ENCODE data around the gene PRPSAP1. TPM values are rescaled to one million over a fixed set of nuclear protein-coding genes. Genes with fewer than 3 reads are reported as not detected.

The PRPSAP1 gene
- total RNA-seq, 3 donors from 2014 or later (not counting 1 experiment from before 2014, with no cell fraction given) = 32.9 to 45.2 (median 41.5) TPM

DNA sequence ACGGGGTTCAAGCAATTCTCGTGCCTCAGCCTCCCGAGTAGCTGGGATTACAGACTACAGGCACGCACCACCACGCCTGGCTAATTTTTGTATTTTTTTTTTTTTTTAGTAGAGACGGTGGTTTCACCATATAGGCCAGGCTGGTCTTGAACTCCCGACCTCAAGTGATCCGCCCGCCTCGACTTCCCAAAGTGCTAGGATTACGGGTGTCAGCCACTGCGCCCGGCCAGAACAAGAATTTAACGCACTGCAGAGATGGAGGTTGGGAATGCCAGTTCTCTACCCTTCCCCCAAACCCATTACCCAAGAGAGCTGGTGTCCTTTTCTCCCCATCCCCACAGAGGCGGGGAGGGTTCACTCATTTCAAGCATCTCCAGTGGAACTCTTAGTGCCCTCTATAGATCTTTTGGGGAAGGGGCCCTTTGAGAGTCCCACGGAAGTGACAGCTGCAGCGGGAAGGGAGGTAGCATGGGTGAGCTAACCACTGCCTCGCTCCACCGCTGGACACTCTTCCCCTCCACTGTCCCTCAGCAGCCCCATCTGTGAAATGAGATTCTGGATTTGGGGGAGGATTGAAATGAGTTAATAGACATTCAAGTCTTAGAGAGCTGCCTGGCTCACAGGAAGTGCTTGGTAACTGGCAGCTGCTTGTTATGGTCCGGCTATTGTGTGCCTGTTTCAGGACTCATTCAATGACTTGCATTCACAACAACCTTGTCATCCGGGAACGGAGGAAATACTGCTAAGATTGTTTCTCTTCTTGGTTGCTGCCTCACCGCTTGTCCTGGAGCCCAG lies 92.1 kb downstream of the PRPSAP1 start:
- no peaks in the 10 kb centered on the region for H3K27me3 ChIP-seq (ENCODE audit: control insufficient read depth, insufficient read depth, low read length)
- H3K27ac Mint-ChIP-seq = peak overlapping the region; percentile 99
- no peaks in the 10 kb centered on the region for H3K36me3 ChIP-seq (ENCODE audit: control insufficient read depth, insufficient read depth, low read length)
- 76% methylated on average over 20 of the region's 23 CpGs for WGBS (ENCODE audit: insufficient coverage)
- H3K4me1 ChIP-seq (ENCODE audit: control insufficient read depth, insufficient read depth, low read length) = peaks cover 43% of the 10 kb centered on the region
- ATAC-seq (no peak), DNase-seq (no peak)
- H3K27ac ChIP-seq (ENCODE audit: low read length) = peak overlapping the region; percentile 75
- no peaks in the 10 kb centered on the region for H3K9me3 ChIP-seq (ENCODE audit: control insufficient read depth, insufficient read depth, low read length)
- TF ChIP-seq CTCF (IDR thresholded peaks at IDR 0.05) = no peak
- peaks cover 0 to 2% of the 10 kb centered on the region in 2 donors for H3K9me3 Mint-ChIP-seq
- intact Hi-C loops (cut with micrococcal nuclease) = loop anchor here (5.0 to 10.0 kb wide), 5 partner anchors 69 to 1623 kb away; partner anchors contain the start of genes MFSD11, SRSF2 and UNK
- H3K4me3 ChIP-seq (ENCODE audit: low read length) = no peak overlapping the region
- H3K4me3 Mint-ChIP-seq = peak overlapping the region; percentile 91
- H3K27me3 Mint-ChIP-seq (ENCODE audit: low read depth in 2 of 2) = no peaks in the 10 kb centered on the region
- H3K36me3 Mint-ChIP-seq = no peaks in the 10 kb centered on the region
- peaks cover 39 to 43% of the 10 kb centered on the region in 2 donors for H3K4me1 Mint-ChIP-seq

DNA sequence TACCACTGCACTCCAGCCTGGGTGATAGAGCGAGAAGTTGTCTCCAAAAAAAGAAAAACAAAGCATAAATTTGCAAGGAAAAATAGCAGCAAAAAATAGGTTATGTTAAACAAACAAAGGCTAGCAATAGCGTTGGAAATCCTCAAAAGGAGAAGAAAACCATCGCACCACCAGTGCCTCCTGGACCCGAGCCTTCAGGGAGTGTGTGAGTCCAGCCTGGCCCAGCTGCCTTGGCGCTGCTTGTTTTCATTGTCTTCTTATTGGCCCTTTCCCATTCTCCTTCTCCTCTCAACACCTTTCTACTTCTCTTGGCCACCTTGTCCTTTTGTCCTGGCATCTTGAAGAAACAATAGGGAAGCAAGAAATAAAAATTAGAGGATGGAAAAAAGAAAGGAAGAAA lies 93.0 kb downstream of the PRPSAP1 start:
- H3K4me1 Mint-ChIP-seq = peaks cover 49% of the 10 kb centered on the region in 2 donors
- no peak for TF ChIP-seq CTCF (IDR thresholded peaks at IDR 0.05)
- ATAC-seq = no peak

DNA sequence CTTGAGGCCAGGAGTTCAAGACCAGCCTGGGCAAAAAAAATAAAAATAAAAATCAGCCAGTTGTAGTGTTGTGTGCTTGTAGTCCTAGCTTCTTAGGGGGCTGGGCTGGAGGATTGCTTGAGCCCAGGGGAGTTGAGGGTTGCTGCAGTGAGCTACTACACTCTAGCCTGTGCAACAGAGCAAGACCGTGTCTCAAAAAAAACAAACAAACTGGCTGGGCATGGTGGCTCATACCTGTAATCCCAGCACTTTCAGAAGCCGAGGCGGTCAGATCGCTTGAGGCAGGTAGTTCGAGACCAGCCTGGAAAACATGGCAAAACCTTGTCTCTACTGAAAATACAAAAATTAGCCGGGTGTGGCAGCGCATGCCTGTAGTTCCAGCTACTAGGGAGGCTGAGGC lies 93.5 kb downstream of the PRPSAP1 start:
- Mint-ChIP-seq H3K36me3 (no peaks in the 10 kb centered on the region), H3K27ac (no peak overlapping the region), H3K27me3 (ENCODE audit: low read depth in 2 of 2) (no peaks in the 10 kb centered on the region), H3K4me1 (peaks cover 53 to 54% of the 10 kb centered on the region in 2 donors), H3K4me3 (no peak overlapping the region), H3K9me3 (peaks cover 0 to 2% of the 10 kb centered on the region in 2 donors)
- Histone ChIP-seq H3K4me1 (ENCODE audit: control insufficient read depth, insufficient read depth, low read length) (peaks cover 48% of the 10 kb centered on the region), H3K27ac (ENCODE audit: low read length) (no peak overlapping the region), H3K9me3 (ENCODE audit: control insufficient read depth, insufficient read depth, low read length) (no peaks in the 10 kb centered on the region), H3K27me3 (ENCODE audit: control insufficient read depth, insufficient read depth, low read length) (no peaks in the 10 kb centered on the region), H3K4me3 (ENCODE audit: low read length) (no peak overlapping the region), H3K36me3 (ENCODE audit: control insufficient read depth, insufficient read depth, low read length) (no peaks in the 10 kb centered on the region)
- intact Hi-C loops (cut with micrococcal nuclease) = loop anchor here (5.0 to 10.0 kb wide), 5 partner anchors 68 to 1625 kb away; partner anchors contain the start of genes MFSD11, SRSF2 and UNK
- 87% methylated on average over 7 of the region's 7 CpGs for WGBS (ENCODE audit: insufficient coverage)
- no peak for TF ChIP-seq CTCF (IDR thresholded peaks at IDR 0.05)
- ATAC-seq = no peak
- DNase-seq = no peak

More for the DNA sequence above, 93.0 kb downstream of the PRPSAP1 start:
- Histone ChIP-seq H3K27ac (ENCODE audit: low read length) (no peak overlapping the region), H3K9me3 (ENCODE audit: control insufficient read depth, insufficient read depth, low read length) (no peaks in the 10 kb centered on the region), H3K4me1 (ENCODE audit: control insufficient read depth, insufficient read depth, low read length) (peaks cover 46% of the 10 kb centered on the region), H3K27me3 (ENCODE audit: control insufficient read depth, insufficient read depth, low read length) (no peaks in the 10 kb centered on the region), H3K36me3 (ENCODE audit: control insufficient read depth, insufficient read depth, low read length) (no peaks in the 10 kb centered on the region), H3K4me3 (ENCODE audit: low read length) (no peak overlapping the region)
- no peak for DNase-seq
- no peak overlapping the region for H3K27ac Mint-ChIP-seq
- no peaks in the 10 kb centered on the region for H3K27me3 Mint-ChIP-seq (ENCODE audit: low read depth in 2 of 2)
- no peaks in the 10 kb centered on the region for H3K36me3 Mint-ChIP-seq
- peak overlapping the region; percentile 10 for H3K4me3 Mint-ChIP-seq
- 90% methylated on average over 5 of the region's 5 CpGs for WGBS (ENCODE audit: insufficient coverage)
- peaks cover 0 to 2% of the 10 kb centered on the region in 2 donors for H3K9me3 Mint-ChIP-seq
- intact Hi-C loops (cut with micrococcal nuclease) = loop anchor here (5.0 to 10.0 kb wide), 5 partner anchors 68 to 1624 kb away; partner anchors contain the start of genes MFSD11, SRSF2 and UNK

Other genes with a start within 250 kb of the PRPSAP1 start
- gene FOXJ1, start 212.7 kb downstream of the PRPSAP1 start, total RNA-seq = under 1 TPM; 0.21 to 0.93 (median 0.36) TPM
- 1 to 10 TPM; 4.9 to 9.1 (median 8.5) TPM for gene RNF157, start 113.4 kb downstream of the PRPSAP1 start, total RNA-seq
- gene UBALD2, start 88.6 kb downstream of the PRPSAP1 start, total RNA-seq = 100 to 1,000 TPM; 171 to 287 (median 189) TPM
- 1 to 10 TPM; 2.3 to 3.1 (median 2.9) TPM for gene QRICH2, start 45.6 kb downstream of the PRPSAP1 start, total RNA-seq
- gene SPHK1, start 30.7 kb upstream of the PRPSAP1 start, total RNA-seq = 1 to 10 TPM; 7.6 to 9.2 (median 8.3) TPM
- gene UBE2O, start 99.2 kb upstream of the PRPSAP1 start, total RNA-seq = 10 to 100 TPM; 34.9 to 40.2 (median 37.7) TPM
- under 1 TPM in 2 of 3 donors, not detected in 1; 0.28 to 0.50 TPM for gene AANAT, start 113.7 kb upstream of the PRPSAP1 start, total RNA-seq
- gene RHBDF2, start 147.5 kb upstream of the PRPSAP1 start, total RNA-seq = 100 to 1,000 TPM; 194 to 233 (median 202) TPM
- gene CYGB, start 183.8 kb upstream of the PRPSAP1 start, total RNA-seq = under 1 TPM; 0.12 to 0.33 (median 0.16) TPM
- gene PRCD, start 186.1 kb upstream of the PRPSAP1 start, total RNA-seq = 1 to 10 TPM in 1 of 3 donors, under 1 TPM in 2; 0.77 to 1.1 (median 0.82) TPM
- under 1 TPM in 1 of 3 donors, not detected in 2; 0.65 TPM for gene ST6GALNAC2, start 231.9 kb upstream of the PRPSAP1 start, total RNA-seq